WTC11 (cell line): ENCODE measurements around the gene UBE2V1.

Source experiments
- ATF1 ChIP-seq: sonication (generic); formaldehyde crosslinking; IDR thresholded peaks from 2 replicates; pipeline ENCODE4 v1.8.1; 2023; ENCODE audit warnings: mild to moderate bottlenecking, moderate library complexity, missing genetic modification reagents
- GABPB1 ChIP-seq: sonication (generic); formaldehyde crosslinking; IDR thresholded peaks from 2 replicates; pipeline ENCODE4 v1.8.1; 2023; ENCODE audit warnings: mild to moderate bottlenecking, missing genetic modification reagents
- JUN ChIP-seq: sonication (generic); formaldehyde crosslinking; IDR thresholded peaks from 2 replicates; pipeline ENCODE4 v1.8.0; 2023; ENCODE audit warnings: mild to moderate bottlenecking, missing genetic modification reagents
- NR3C1 ChIP-seq: sonication (generic); formaldehyde crosslinking; conservative IDR thresholded peaks from 2 replicates; pipeline ENCODE4 v1.8.1; 2023; ENCODE audit warnings: low read depth, mild to moderate bottlenecking, missing genetic modification reagents
- ZBTB43 ChIP-seq: sonication (generic); formaldehyde crosslinking; IDR thresholded peaks from 2 replicates; pipeline ENCODE4 v1.8.1; 2023; ENCODE audit warnings: mild to moderate bottlenecking, missing genetic modification reagents
- ZNF281 ChIP-seq: sonication (generic); formaldehyde crosslinking; IDR thresholded peaks from 2 replicates; pipeline ENCODE4 v1.8.0; 2023; ENCODE audit warnings: mild to moderate bottlenecking, missing genetic modification reagents
- TF ChIP-seq, protein P1 (sequence below): fragments of 200-600 bp; IDR thresholded peaks from 2 replicates; pipeline ENCODE4 v1.8.0; 2022; ENCODE audit warnings: antibody characterized with exemption
- TF ChIP-seq, protein P2 (sequence below): sonication (generic); formaldehyde crosslinking; IDR thresholded peaks from 2 replicates; pipeline ENCODE4 v1.8.1; 2023; ENCODE audit warnings: mild to moderate bottlenecking, missing genetic modification reagents, moderate library complexity

GRCh38 chr20:50098259-50098658 is 14.7 kb downstream of the UBE2V1 start:
- TF ChIP-seq NR3C1 (CRISPR knock-in tag) (no peak), ZBTB43 (no peak), ZNF281 (CRISPR knock-in tag) (no peak), JUN (CRISPR knock-in tag) (no peak), ATF1 (no peak), GABPB1 (CRISPR knock-in tag) (no peak)
- TF ChIP-seq, protein P1, sequence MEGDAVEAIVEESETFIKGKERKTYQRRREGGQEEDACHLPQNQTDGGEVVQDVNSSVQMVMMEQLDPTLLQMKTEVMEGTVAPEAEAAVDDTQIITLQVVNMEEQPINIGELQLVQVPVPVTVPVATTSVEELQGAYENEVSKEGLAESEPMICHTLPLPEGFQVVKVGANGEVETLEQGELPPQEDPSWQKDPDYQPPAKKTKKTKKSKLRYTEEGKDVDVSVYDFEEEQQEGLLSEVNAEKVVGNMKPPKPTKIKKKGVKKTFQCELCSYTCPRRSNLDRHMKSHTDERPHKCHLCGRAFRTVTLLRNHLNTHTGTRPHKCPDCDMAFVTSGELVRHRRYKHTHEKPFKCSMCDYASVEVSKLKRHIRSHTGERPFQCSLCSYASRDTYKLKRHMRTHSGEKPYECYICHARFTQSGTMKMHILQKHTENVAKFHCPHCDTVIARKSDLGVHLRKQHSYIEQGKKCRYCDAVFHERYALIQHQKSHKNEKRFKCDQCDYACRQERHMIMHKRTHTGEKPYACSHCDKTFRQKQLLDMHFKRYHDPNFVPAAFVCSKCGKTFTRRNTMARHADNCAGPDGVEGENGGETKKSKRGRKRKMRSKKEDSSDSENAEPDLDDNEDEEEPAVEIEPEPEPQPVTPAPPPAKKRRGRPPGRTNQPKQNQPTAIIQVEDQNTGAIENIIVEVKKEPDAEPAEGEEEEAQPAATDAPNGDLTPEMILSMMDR = no peak
- TF ChIP-seq, protein P2, sequence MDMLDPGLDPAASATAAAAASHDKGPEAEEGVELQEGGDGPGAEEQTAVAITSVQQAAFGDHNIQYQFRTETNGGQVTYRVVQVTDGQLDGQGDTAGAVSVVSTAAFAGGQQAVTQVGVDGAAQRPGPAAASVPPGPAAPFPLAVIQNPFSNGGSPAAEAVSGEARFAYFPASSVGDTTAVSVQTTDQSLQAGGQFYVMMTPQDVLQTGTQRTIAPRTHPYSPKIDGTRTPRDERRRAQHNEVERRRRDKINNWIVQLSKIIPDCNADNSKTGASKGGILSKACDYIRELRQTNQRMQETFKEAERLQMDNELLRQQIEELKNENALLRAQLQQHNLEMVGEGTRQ = no peak
